ENCODE data around the gene KAT6B. TPM values are rescaled to one million over a fixed set of nuclear protein-coding genes. Genes with fewer than 3 reads are reported as not detected.

Gene KAT6B
- total and polyA plus RNA-seq, 10 of the 15 experiments (the other 5 are each of a cell fraction or from before 2014, with no cell fraction given), result 2.7 to 22.6 (median 15.7) TPM

DNA sequence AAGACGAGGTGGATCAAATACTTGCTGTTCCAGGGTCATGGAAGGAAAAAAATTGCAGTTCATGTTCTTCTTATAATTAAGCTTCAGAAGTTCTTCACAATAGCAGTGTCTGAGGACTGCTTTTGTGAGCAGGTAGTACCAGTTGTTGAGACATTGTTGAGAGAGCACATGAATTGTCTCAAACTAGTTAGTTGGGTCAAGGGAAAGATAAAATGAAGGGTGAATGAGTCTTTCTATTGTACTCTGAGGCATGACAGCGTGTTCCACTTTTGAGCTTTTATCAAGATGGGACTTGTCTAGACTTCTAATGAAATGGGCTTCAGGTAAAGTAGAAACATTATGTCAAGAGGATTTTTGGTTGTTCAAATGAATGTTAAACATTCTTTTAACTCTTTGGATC lies 26.0 kb downstream of the KAT6B start:
- BruUV-seq (replicated peaks), result no TSS peak
- DNase-seq (ENCODE audit: low read depth, low spot score) (no peak), FAIRE-seq (no peak), ATAC-seq (no peak)
- H3K4me1 ChIP-seq (ENCODE audit: control insufficient read depth, insufficient read depth, low read length), result peaks cover 19% of the 10 kb centered on the region
- H3K9me3 ChIP-seq (replicated peaks; ENCODE audit: control insufficient read depth, insufficient read depth, low read length), result no peaks in the 10 kb centered on the region
- intact Hi-C loops (cut with micrococcal nuclease; ENCODE audit: unreplicated experiment) (no loop called here), in situ Hi-C loops (cut with MboI) (no loop called here)
- no peak overlapping the region for H3K4me3 ChIP-seq
- peaks cover 0 to 8% of the 10 kb centered on the region in 2 experiments; a peak in 2 of 4 replicates for H3K36me3 ChIP-seq (ENCODE audit: control insufficient read depth in 2 of 2, insufficient read depth in 2 of 2, low read length in 1 of 2)
- ChIA-PET SMC1A (ENCODE audit: uncharacterized antibody, unreplicated experiment) (interaction anchor here (0.8 to 16.3 kb wide), 9 partner anchors 15 to 266 kb away, joined by 3 to 175 read pairs (median 4); no protein-coding TSS in a partner anchor), POLR2A (interaction anchor here (0.7 to 2.4 kb wide), 3 partner anchors 12 to 26 kb away, joined by 3 to 12 read pairs (median 4); partner anchors contain the start of gene KAT6B), RAD21 (ENCODE audit: unreplicated experiment) (interaction anchor here (0.7 to 1.4 kb wide), 10 partner anchors 9 to 130 kb away, joined by 3 to 7 read pairs (median 3); partner anchors contain the start of gene KAT6B), CTCF (interaction anchor here (0.8 to 1.4 kb wide), 4 partner anchors 10 to 167 kb away, joined by 3 to 5 read pairs (median 3); no protein-coding TSS in a partner anchor)
- H3K27ac ChIP-seq (ENCODE audit: control insufficient read depth, insufficient read depth), result no peak overlapping the region
- 100% methylated on average over 2 of the region's 2 CpGs for WGBS (ENCODE audit: insufficient coverage, insufficient replicate concordance, low lambda C conversion rate, missing lambda C conversion rate)
- H3K79me2 ChIP-seq (ENCODE audit: control insufficient read depth, insufficient read depth, low read length), result peaks cover 71% of the 10 kb centered on the region
- H3K27me3 ChIP-seq (replicated peaks in 1 of 2; ENCODE audit: control insufficient read depth in 2 of 2, insufficient read depth in 2 of 2, low read length in 1 of 2), result no peaks in the 10 kb centered on the region
- H2AFZ ChIP-seq (ENCODE audit: control insufficient read depth, low read depth, low read length), result no peak overlapping the region
- TF ChIP-seq CREB1 (IDR thresholded peaks at IDR 0.05; ENCODE audit: low read depth), result no peak
- no peak for TF ChIP-seq ZNF622 (IDR thresholded peaks at IDR 0.05)
- no peak for TF ChIP-seq ZNF592 (IDR thresholded peaks at IDR 0.05)
- no peak for TF ChIP-seq IRF4 (IDR thresholded peaks at IDR 0.05; ENCODE audit: low read depth, low read length)
- no peak for TF ChIP-seq ZNF274 (IDR thresholded peaks at IDR 0.05; ENCODE audit: insufficient read depth, insufficient read length)
- TF ChIP-seq NR2C1 (IDR thresholded peaks at IDR 0.05), result no peak
- TF ChIP-seq SP1 (IDR thresholded peaks at IDR 0.05; ENCODE audit: low read depth, low read length), result no peak
- TF ChIP-seq, protein P1, sequence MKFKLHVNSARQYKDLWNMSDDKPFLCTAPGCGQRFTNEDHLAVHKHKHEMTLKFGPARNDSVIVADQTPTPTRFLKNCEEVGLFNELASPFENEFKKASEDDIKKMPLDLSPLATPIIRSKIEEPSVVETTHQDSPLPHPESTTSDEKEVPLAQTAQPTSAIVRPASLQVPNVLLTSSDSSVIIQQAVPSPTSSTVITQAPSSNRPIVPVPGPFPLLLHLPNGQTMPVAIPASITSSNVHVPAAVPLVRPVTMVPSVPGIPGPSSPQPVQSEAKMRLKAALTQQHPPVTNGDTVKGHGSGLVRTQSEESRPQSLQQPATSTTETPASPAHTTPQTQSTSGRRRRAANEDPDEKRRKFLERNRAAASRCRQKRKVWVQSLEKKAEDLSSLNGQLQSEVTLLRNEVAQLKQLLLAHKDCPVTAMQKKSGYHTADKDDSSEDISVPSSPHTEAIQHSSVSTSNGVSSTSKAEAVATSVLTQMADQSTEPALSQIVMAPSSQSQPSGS (IDR thresholded peaks at IDR 0.05; ENCODE audit: low read length), result no peak
- TF ChIP-seq TCF12 (IDR thresholded peaks at IDR 0.05; ENCODE audit: low read depth, low read length), result no peak
- H3K9ac ChIP-seq (ENCODE audit: control insufficient read depth, insufficient read depth, low read length), result no peak overlapping the region
- H4K20me1 ChIP-seq (ENCODE audit: control insufficient read depth, insufficient read depth), result no peaks in the 10 kb centered on the region
- H3K4me2 ChIP-seq (ENCODE audit: control insufficient read depth, insufficient read depth), result no peak overlapping the region
